ENCODE measurements around the gene MBD2.

- TF ChIP-seq CTCF (tag by site-specific recombination; IDR thresholded peaks at IDR 0.05) (no peak), ZNF202 (tag by site-specific recombination; IDR thresholded peaks at IDR 0.05; ENCODE audit: borderline replicate concordance) (no peak), BCL11A (tag by site-specific recombination; IDR thresholded peaks at IDR 0.05; ENCODE audit: low read depth) (no peak), ZNF274 (IDR thresholded peaks at IDR 0.05; ENCODE audit: low read length) (no peak), ZNF274 (tag by site-specific recombination; IDR thresholded peaks at IDR 0.05; ENCODE audit: borderline replicate concordance) (no peak), PRDM10 (tag by site-specific recombination; IDR thresholded peaks at IDR 0.05) (no peak), ZNF16 (tag by site-specific recombination; IDR thresholded peaks at IDR 0.05; ENCODE audit: low read depth) (no peak), ZBTB21 (tag by site-specific recombination; IDR thresholded peaks at IDR 0.05) (no peak), ZNF157 (tag by site-specific recombination; IDR thresholded peaks at IDR 0.05) (no peak)
Measured at GRCh38 chr18:54130631-54131030, 93.8 kb downstream of the MBD2 start.

Data from HEK293 (cell line).